Measurements from ENCODE around the gene SLC9A8. TPM values are rescaled to one million over a fixed set of nuclear protein-coding genes. Genes with fewer than 3 reads are reported as not detected.

The SLC9A8 gene
- total RNA-seq, 1 experiment from 2014 or later, result 6.5 TPM

DNA sequence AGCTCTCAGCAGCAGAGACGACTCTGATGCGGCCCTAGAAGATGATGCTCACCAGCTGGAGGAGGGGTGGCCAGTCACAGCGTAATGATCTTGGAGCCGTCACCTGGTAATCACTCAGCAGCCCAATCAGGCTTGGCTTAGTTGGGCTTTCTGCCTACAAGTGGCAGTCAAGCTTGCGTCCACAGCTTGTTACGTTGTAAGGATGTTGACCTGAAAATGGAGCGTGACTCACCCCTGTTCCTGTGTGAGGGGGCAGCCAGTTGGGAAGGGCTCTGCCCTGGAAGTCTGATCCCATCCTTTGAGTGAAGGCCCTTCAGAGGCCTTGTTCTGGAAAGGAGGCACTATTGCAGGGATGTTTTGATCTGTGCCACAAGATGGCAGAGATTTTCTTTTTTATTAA lies 52.9 kb downstream of the SLC9A8 start (continued):
- TF ChIP-seq, protein P1, sequence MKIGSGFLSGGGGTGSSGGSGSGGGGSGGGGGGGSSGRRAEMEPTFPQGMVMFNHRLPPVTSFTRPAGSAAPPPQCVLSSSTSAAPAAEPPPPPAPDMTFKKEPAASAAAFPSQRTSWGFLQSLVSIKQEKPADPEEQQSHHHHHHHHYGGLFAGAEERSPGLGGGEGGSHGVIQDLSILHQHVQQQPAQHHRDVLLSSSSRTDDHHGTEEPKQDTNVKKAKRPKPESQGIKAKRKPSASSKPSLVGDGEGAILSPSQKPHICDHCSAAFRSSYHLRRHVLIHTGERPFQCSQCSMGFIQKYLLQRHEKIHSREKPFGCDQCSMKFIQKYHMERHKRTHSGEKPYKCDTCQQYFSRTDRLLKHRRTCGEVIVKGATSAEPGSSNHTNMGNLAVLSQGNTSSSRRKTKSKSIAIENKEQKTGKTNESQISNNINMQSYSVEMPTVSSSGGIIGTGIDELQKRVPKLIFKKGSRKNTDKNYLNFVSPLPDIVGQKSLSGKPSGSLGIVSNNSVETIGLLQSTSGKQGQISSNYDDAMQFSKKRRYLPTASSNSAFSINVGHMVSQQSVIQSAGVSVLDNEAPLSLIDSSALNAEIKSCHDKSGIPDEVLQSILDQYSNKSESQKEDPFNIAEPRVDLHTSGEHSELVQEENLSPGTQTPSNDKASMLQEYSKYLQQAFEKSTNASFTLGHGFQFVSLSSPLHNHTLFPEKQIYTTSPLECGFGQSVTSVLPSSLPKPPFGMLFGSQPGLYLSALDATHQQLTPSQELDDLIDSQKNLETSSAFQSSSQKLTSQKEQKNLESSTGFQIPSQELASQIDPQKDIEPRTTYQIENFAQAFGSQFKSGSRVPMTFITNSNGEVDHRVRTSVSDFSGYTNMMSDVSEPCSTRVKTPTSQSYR (CRISPR knock-in tag; IDR thresholded peaks at IDR 0.05), result no peak
- TF ChIP-seq, protein P2, sequence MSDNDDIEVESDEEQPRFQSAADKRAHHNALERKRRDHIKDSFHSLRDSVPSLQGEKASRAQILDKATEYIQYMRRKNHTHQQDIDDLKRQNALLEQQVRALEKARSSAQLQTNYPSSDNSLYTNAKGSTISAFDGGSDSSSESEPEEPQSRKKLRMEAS (CRISPR knock-in tag; IDR thresholded peaks at IDR 0.05), result no peak
- TF ChIP-seq SP1 (CRISPR knock-in tag; conservative IDR thresholded peaks at IDR 0.05) (no peak), ETV6 (CRISPR knock-in tag; IDR thresholded peaks at IDR 0.05) (no peak), NFATC4 (CRISPR knock-in tag; IDR thresholded peaks at IDR 0.05) (no peak)
- TF ChIP-seq, protein P3, sequence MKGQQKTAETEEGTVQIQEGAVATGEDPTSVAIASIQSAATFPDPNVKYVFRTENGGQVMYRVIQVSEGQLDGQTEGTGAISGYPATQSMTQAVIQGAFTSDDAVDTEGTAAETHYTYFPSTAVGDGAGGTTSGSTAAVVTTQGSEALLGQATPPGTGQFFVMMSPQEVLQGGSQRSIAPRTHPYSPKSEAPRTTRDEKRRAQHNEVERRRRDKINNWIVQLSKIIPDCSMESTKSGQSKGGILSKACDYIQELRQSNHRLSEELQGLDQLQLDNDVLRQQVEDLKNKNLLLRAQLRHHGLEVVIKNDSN (CRISPR knock-in tag; IDR thresholded peaks at IDR 0.05), result no peak

DNA sequence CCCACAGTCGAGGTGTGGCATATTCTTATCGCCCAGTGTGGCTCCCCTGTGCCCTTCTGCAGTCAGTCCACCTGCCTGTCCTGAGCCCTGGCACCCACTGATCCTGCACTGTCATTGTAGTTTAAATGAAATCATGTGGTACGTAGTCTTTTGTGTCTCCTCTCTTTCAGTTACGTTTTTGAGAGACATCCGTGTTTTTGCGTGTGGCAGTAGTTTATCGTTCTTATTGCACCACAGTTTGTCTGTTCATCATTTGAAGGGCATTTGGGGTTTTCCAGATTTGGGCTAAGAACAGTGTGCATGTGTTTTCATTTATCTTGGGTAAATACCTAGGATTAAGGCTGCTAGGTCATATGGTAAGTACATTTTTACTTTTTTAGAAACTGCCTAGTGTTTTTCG lies 53.4 kb downstream of the SLC9A8 start:
- DNase-seq (ENCODE audit: low spot score) (no peak), ATAC-seq (no peak)
- Mint-ChIP-seq H3K36me3 (no peaks in the 10 kb centered on the region; the same call in 1 of the 2 replicates), H3K27ac (no peak overlapping the region), H3K4me3 (no peak overlapping the region), H3K9me3 (no peaks in the 10 kb centered on the region), H3K27me3 (ENCODE audit: low read depth) (no peaks in the 10 kb centered on the region), H3K4me1 (peaks cover 22% of the 10 kb centered on the region)
- CTCF ChIA-PET, result interaction anchor here (0.6 kb wide), 1 partner anchor 323 kb away, joined by 3 read pairs; no protein-coding TSS in a partner anchor
- POLR2A ChIA-PET, result no interaction called here
- TF ChIP-seq NFYB (CRISPR knock-in tag; conservative IDR thresholded peaks at IDR 0.05; ENCODE audit: low read depth), result no peak
- TF ChIP-seq, protein P4, sequence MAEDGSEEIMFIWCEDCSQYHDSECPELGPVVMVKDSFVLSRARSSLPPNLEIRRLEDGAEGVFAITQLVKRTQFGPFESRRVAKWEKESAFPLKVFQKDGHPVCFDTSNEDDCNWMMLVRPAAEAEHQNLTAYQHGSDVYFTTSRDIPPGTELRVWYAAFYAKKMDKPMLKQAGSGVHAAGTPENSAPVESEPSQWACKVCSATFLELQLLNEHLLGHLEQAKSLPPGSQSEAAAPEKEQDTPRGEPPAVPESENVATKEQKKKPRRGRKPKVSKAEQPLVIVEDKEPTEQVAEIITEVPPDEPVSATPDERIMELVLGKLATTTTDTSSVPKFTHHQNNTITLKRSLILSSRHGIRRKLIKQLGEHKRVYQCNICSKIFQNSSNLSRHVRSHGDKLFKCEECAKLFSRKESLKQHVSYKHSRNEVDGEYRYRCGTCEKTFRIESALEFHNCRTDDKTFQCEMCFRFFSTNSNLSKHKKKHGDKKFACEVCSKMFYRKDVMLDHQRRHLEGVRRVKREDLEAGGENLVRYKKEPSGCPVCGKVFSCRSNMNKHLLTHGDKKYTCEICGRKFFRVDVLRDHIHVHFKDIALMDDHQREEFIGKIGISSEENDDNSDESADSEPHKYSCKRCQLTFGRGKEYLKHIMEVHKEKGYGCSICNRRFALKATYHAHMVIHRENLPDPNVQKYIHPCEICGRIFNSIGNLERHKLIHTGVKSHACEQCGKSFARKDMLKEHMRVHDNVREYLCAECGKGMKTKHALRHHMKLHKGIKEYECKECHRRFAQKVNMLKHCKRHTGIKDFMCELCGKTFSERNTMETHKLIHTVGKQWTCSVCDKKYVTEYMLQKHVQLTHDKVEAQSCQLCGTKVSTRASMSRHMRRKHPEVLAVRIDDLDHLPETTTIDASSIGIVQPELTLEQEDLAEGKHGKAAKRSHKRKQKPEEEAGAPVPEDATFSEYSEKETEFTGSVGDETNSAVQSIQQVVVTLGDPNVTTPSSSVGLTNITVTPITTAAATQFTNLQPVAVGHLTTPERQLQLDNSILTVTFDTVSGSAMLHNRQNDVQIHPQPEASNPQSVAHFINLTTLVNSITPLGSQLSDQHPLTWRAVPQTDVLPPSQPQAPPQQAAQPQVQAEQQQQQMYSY (CRISPR knock-in tag; IDR thresholded peaks at IDR 0.05), result no peak
- TF ChIP-seq NR3C1 (CRISPR knock-in tag; conservative IDR thresholded peaks at IDR 0.05; ENCODE audit: low read depth), result no peak
- TF ChIP-seq, protein P5, sequence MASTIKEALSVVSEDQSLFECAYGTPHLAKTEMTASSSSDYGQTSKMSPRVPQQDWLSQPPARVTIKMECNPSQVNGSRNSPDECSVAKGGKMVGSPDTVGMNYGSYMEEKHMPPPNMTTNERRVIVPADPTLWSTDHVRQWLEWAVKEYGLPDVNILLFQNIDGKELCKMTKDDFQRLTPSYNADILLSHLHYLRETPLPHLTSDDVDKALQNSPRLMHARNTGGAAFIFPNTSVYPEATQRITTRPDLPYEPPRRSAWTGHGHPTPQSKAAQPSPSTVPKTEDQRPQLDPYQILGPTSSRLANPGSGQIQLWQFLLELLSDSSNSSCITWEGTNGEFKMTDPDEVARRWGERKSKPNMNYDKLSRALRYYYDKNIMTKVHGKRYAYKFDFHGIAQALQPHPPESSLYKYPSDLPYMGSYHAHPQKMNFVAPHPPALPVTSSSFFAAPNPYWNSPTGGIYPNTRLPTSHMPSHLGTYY (CRISPR knock-in tag; IDR thresholded peaks at IDR 0.05), result no peak
- TF ChIP-seq MXD4 (CRISPR knock-in tag; IDR thresholded peaks at IDR 0.05; ENCODE audit: borderline replicate concordance), result no peak
- TF ChIP-seq NFATC4 (CRISPR knock-in tag; IDR thresholded peaks at IDR 0.05), result no peak
- no peak for TF ChIP-seq PRRX2 (CRISPR knock-in tag; IDR thresholded peaks at IDR 0.05)
- no peak for TF ChIP-seq HMGA2 (CRISPR knock-in tag; IDR thresholded peaks at IDR 0.05)
- no peak for TF ChIP-seq EMX1 (CRISPR knock-in tag; IDR thresholded peaks at IDR 0.05)
- TF ChIP-seq, protein P6, sequence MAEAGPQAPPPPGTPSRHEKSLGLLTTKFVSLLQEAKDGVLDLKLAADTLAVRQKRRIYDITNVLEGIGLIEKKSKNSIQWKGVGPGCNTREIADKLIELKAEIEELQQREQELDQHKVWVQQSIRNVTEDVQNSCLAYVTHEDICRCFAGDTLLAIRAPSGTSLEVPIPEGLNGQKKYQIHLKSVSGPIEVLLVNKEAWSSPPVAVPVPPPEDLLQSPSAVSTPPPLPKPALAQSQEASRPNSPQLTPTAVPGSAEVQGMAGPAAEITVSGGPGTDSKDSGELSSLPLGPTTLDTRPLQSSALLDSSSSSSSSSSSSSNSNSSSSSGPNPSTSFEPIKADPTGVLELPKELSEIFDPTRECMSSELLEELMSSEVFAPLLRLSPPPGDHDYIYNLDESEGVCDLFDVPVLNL (CRISPR knock-in tag; IDR thresholded peaks at IDR 0.05; ENCODE audit: borderline replicate concordance, low read depth), result no peak
- no peak for TF ChIP-seq NR1H2 (CRISPR knock-in tag; IDR thresholded peaks at IDR 0.05)
- no peak for TF ChIP-seq SMAD3 (CRISPR knock-in tag; IDR thresholded peaks at IDR 0.05; ENCODE audit: borderline replicate concordance)
- no peak for TF ChIP-seq JUN (CRISPR knock-in tag; IDR thresholded peaks at IDR 0.05)
- TF ChIP-seq ZNF396 (CRISPR knock-in tag; IDR thresholded peaks at IDR 0.05; ENCODE audit: borderline replicate concordance), result no peak
- no peak for TF ChIP-seq ZNF138 (CRISPR knock-in tag; conservative IDR thresholded peaks at IDR 0.05)
- no peak for TF ChIP-seq GRHL2 (CRISPR knock-in tag; IDR thresholded peaks at IDR 0.05; ENCODE audit: insufficient replicate concordance, severe bottlenecking)
- TF ChIP-seq, protein P1 (CRISPR knock-in tag; IDR thresholded peaks at IDR 0.05), result no peak
- TF ChIP-seq, protein P7, sequence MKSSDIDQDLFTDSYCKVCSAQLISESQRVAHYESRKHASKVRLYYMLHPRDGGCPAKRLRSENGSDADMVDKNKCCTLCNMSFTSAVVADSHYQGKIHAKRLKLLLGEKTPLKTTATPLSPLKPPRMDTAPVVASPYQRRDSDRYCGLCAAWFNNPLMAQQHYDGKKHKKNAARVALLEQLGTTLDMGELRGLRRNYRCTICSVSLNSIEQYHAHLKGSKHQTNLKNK (CRISPR knock-in tag; IDR thresholded peaks at IDR 0.05), result no peak
